GM10847 (cell line): ENCODE results near the gene SLC16A13.
A peak's percentile ranks its signal among the peaks of the same experiment; 100 is the strongest.

ENCODE experiments used
- POLR2A ChIP-seq: IDR thresholded peaks from 2 replicates; pipeline ENCODE4 v1.6.1; 2011; ENCODE audit not compliant: insufficient read length; ENCODE audit errors: extremely low read depth

SLC16A13 gene

DNA sequence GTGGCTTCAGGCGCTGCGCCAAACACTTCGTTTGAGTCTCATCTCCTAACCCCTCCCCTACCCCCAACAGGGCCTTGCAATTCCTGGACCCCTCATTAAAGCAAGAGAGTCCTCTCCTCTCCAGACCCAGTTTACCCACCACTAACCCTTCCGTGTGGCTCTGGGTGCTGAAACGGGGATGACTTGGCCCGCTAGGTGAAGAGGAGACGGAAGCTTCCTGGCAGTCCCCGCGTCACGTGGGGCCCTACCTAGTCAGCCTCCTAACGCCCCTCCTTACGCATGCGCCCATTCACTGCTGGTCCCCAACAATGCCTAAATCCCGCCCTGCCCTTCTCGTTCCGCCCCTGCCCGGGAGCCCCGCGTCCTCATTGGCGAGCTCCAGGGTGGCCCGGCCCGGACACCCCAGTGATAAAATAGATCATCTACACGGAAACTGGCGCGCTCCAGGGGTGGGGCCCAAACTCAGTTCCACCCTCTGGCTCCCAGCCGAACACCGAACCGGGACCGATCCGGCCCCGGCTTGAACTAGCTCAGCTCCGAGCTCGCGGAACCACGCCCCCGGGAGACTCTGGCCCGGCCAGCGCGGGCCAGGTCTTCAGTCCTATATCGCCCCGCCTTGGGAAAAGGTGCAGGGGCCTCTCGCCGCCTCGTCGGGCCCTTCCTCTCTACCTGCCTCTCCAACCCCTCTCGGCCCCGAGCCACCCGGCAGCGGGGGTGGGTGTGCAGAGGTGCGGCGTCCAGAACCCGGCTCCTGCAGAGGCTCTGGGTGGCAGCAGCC, at the start of gene SLC16A13:
Gene SLC16A13 (plus strand): TSS at position 425 of the 778 bp plus-strand sequence. CDS start 368 bp downstream, outside the sequence.
- TF ChIP-seq POLR2A = peak; percentile 79

- no peak for TF ChIP-seq POLR2A
Measured at GRCh38 chr17:6986676-6987075, 49.1 kb upstream of the SLC16A13 start.

GRCh38 chr17:6989779-6990178, 46.0 kb upstream of the SLC16A13 start:
- no peak for TF ChIP-seq POLR2A

DNA sequence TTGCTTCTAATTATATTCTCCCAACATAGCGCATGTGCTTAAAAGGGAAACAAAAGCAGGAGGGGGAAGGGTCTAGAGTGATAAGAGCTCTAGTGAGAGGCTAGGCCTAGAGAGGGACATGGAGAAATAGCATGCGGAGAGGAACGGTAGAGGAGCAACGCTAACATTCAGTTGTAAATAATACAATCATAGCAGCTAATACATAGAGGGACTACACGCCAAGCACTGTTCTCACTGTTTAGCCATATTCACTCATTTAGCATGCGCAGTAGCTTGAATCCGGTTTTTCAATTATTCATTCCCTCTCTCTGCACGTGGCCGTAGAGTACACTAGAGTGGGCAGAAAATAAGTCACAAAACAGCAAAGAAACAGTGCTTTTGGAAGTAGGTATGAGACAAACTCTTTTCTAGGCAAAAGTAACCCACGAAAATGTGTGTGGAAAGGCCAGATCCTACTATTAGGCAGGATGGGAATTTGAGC, 41.7 kb upstream of the SLC16A13 start:
- TF ChIP-seq POLR2A = no peak

- TF ChIP-seq POLR2A = no peak
Measured at GRCh38 chr17:6994666-6995256, 41.1 kb upstream of the SLC16A13 start.

GRCh38 chr17:6995500-6996255, 40.1 kb upstream of the SLC16A13 start, which contains the start of gene ALOX12:
ALOX12 (plus strand) TSS chr17:6996049; CDS start chr17:6996118, 69 bp downstream.
- TF ChIP-seq POLR2A = no peak

DNA sequence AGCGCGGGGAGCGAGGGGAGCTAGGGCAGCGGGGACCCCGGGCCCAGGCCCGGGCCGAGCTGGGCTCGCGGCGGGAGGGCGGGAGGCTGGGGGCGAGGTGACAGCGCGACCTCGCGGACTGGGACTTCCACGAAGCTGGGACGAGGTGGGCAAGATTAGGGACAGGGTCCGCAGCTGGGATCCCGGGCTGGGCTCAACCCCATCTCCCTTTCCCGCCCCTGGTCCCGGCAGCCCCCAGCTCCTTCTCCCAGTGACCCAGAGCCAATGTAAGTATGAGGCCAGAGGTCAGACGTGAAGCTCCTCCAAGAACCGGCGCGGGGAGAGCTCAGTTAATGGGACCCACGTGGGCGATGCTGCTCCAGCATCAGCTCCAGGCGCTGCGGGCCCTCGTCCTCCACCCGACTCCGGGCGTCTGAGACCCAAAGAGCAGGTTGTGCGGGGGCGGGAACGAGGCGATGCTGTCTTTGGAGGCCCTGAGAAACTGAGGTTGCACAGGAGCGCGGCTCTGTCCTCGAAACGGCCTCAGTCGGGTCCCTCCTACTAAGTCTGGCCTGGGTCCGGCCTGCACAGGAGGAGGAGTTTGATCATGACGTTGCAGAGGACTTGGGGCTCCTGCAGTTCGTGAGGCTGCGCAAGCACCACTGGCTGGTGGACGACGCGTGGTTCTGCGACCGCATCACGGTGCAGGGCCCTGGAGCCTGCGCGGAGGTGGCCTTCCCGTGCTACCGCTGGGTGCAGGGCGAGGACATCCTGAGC, 39.4 kb upstream of the SLC16A13 start:
- no peak for TF ChIP-seq POLR2A

DNA sequence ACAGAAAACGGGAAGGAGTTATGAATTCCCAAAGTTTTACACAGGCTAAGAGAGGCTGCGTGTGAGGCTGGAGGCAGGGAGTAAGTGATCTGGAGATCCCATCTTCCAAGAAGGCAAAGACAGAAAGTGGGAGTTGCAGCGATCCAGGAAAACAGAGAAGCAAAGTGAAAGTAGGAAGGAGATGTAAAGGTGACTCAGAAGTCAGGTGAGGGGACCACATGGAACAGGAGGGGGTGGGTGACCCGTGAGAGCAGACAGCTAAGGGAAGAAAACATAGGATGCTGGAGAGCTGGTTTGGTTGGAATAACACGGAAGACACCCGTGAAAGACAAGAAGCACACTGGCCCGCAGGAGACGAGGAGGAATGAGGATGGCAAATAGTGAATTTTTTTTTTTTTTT, 38.6 kb upstream of the SLC16A13 start:
- TF ChIP-seq POLR2A = no peak

GRCh38 chr17:6998855-6999508, 36.8 kb upstream of the SLC16A13 start:
- no peak for TF ChIP-seq POLR2A

DNA sequence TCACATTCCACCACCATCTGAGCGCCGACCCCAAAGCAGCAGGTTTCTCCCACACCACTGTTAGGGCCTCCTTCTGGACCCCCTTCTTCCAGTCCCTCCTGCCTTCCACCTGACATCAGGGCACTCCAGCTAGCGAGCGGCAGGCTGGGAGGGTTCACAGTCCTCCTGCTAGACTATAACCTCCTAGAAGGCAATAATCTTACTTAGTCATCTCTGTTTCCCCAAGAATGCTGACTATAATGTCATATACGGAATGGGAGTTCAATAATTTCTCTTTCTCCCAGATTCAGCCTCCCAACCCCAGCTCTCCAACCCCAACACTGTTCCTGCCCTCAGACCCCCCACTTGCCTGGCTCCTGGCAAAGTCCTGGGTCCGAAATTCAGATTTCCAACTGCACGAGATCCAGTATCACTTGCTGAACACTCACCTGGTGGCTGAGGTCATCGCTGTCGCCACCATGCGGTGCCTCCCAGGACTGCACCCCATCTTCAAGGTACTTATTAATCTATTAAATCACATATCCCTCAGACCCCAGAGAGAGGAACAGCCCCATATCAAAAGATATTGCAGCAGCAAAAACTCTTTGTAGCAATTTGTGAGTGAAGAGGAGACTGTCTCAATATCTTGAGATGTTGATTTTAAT, 34.4 kb upstream of the SLC16A13 start:
- no peak for TF ChIP-seq POLR2A

DNA sequence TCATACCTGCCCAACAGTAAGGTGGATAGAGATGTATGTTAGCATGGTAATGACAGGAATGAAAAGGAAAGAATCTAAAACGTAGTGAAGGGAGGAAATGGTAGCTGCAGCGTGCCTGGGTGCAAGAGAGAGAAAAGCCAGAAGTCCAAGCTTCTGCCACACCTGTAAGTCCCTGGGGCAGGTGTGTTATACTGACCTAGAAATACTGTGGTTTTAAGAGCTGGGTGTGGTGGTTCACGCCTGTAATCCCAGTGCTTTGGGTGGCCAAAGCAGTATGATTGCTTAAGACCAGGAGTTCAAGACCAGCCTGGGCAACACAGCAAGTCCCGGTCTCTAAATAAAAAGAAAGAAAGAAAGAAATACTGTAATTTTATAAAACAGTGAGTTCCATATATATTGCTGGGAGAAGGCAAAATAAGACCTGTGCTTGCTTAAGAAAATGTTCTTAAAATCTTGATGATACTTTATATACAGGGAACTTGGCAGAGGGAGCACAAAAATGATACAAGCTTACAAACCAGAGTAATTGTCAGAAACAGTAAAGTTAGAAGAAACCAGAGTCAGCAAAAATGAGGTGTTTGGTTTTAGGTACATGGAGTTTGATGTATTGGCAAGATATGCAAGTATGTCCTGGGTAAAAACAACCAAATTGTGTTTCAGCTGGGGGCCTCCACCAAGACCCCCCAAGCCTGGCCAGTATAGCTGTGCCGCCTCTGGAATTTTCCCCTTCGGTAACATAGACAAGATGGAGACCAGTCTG, 33.3 kb upstream of the SLC16A13 start:
- TF ChIP-seq POLR2A = no peak

GRCh38 chr17:7003745-7004144, 32.1 kb upstream of the SLC16A13 start:
- no peak for TF ChIP-seq POLR2A
